CD14-positive monocyte (primary cell): Measurements from ENCODE around the gene TNIP1. TPM values are rescaled to one million over a fixed set of nuclear protein-coding genes. Genes with fewer than 3 reads are reported as not detected.

Experiments used
- DNase-seq, 3 donors: peaks; one replicate each; pipeline ENCODE4 v3.0.0-alpha.2; 2011 to 2022
- H2AFZ ChIP-seq: 2 replicates; pipeline ENCODE4 v1.6.0; 2012; ENCODE audit warnings: mild to moderate bottlenecking, low read depth, low read length, inconsistent platforms; ENCODE audit not compliant: insufficient read depth, poor library complexity, severe bottlenecking
- H3K27ac ChIP-seq, 2 donors: 1 replicate in 1 of 2; 2 replicates in 1 of 2; pipeline ENCODE4 v1.5.1; 2012 to 2013; ENCODE audit warnings: low read length in 2 of 2, control low read depth in 1 of 2, inconsistent platforms in 1 of 2, low read depth in 1 of 2, mild to moderate bottlenecking in 1 of 2
- H3K27me3 ChIP-seq, 2 donors: one replicate each; pipeline versions ENCODE4 v1.6.0 to v1.6.1; 2011 to 2013; ENCODE audit warnings: low read length in 2 of 2; ENCODE audit not compliant: control insufficient read depth in 2 of 2, insufficient read depth in 2 of 2
- H3K36me3 ChIP-seq, 2 donors: replicated peaks in 1 of 2; 1 replicate in 1 of 2; 2 replicates in 1 of 2; pipeline versions ENCODE4 v1.5.1 to v1.6.1; 2012 to 2013; ENCODE audit warnings: low read length in 2 of 2, control low read depth in 1 of 2, inconsistent platforms in 1 of 2, mild to moderate bottlenecking in 1 of 2; ENCODE audit not compliant: insufficient read depth in 2 of 2, control insufficient read depth in 1 of 2
- H3K4me1 ChIP-seq, 2 donors: 1 replicate in 1 of 2; 2 replicates in 1 of 2; pipeline versions ENCODE4 v1.5.1 to v1.6.1; 2012 to 2013; ENCODE audit warnings: low read length in 2 of 2, control low read depth in 1 of 2, inconsistent platforms in 1 of 2, mild to moderate bottlenecking in 1 of 2, moderate library complexity in 1 of 2; ENCODE audit not compliant: insufficient read depth in 2 of 2, control insufficient read depth in 1 of 2
- H3K4me2 ChIP-seq: replicated peaks from 2 replicates; pipeline ENCODE3; 2012; ENCODE audit warnings: low read length, moderate library complexity, mild to moderate bottlenecking; ENCODE audit not compliant: poor library complexity, severe bottlenecking; ENCODE audit errors: extremely low read depth
- H3K4me3 ChIP-seq, 3 experiments: fragments of 200-600 bp in 1 of 3; sonication (generic) in 1 of 3; replicated peaks in 1 of 3; 1 replicate in 2 of 3; 2 replicates in 1 of 3; pipeline ENCODE4 v1.5.1; 2011 to 2013; ENCODE audit warnings: low read length in 3 of 3, mild to moderate bottlenecking in 3 of 3, control low read depth in 2 of 3, low read depth in 2 of 3, inconsistent platforms in 1 of 3, moderate library complexity in 1 of 3
- H3K79me2 ChIP-seq: 2 replicates; pipeline ENCODE4 v1.6.0; 2012; ENCODE audit warnings: mild to moderate bottlenecking, control low read depth, inconsistent platforms, low read length, moderate library complexity; ENCODE audit not compliant: insufficient read depth
- H3K9ac ChIP-seq: 2 replicates; pipeline ENCODE4 v1.6.0; 2017; ENCODE audit warnings: low read length, mild to moderate bottlenecking; ENCODE audit not compliant: insufficient read depth, poor library complexity, severe bottlenecking
- H3K9me3 ChIP-seq, 2 donors: replicated peaks in 1 of 2; 1 replicate in 1 of 2; 2 replicates in 1 of 2; pipeline versions ENCODE4 v1.5.1 to v1.6.1; 2012 to 2013; ENCODE audit warnings: low read length in 2 of 2, control low read depth in 1 of 2; ENCODE audit not compliant: control insufficient read depth in 1 of 2, insufficient read depth in 1 of 2
- H4K20me1 ChIP-seq: 2 replicates; pipeline ENCODE4 v1.6.0; 2012; ENCODE audit warnings: mild to moderate bottlenecking, low read length, control low read depth, moderate library complexity; ENCODE audit not compliant: insufficient read depth
- H3K27ac Mint-ChIP-seq, 7 donors: one replicate each; pipeline ENCODE4 v1.8.0; 2020; ENCODE audit warnings: mild to moderate bottlenecking in 7 of 7, mixed read lengths in 7 of 7, moderate library complexity in 6 of 7, inconsistent platforms in 2 of 7
- H3K27me3 Mint-ChIP-seq, 3 donors: one replicate each; pipeline ENCODE4 v1.8.0; 2021 to 2022; ENCODE audit warnings: low read depth in 3 of 3, mild to moderate bottlenecking in 3 of 3, mixed read lengths in 3 of 3, moderate library complexity in 3 of 3, inconsistent platforms in 1 of 3
- H3K36me3 Mint-ChIP-seq, 2 donors: one replicate each; pipeline ENCODE4 v1.8.0; 2020; ENCODE audit warnings: mixed read lengths in 2 of 2, inconsistent platforms in 1 of 2, mild to moderate bottlenecking in 1 of 2
- H3K4me1 Mint-ChIP-seq: one replicate; pipeline ENCODE4 v1.8.0; 2020; ENCODE audit warnings: mild to moderate bottlenecking, mixed read lengths
- H3K4me3 Mint-ChIP-seq, 2 donors: one replicate each; pipeline ENCODE4 v1.8.0; 2020; ENCODE audit warnings: mild to moderate bottlenecking in 2 of 2, mixed read lengths in 2 of 2, moderate library complexity in 1 of 2
- H3K9me3 Mint-ChIP-seq, 7 donors: one replicate each; pipeline ENCODE4 v1.8.0; 2020 to 2022; ENCODE audit warnings: mixed read lengths in 7 of 7, mild to moderate bottlenecking in 6 of 7, moderate library complexity in 6 of 7, inconsistent platforms in 2 of 7
- WGBS: methylation state at CpG from one replicate; pipeline ENCODE4 v1.1.5; 2013; ENCODE audit warnings: missing lambda C conversion rate; ENCODE audit not compliant: insufficient coverage; 5-methylcytosine and 5-hydroxymethylcytosine counted together
- intact Hi-C, 2 donors: fragments of 100-400 bp; cut with micrococcal nuclease; formaldehyde crosslinking; loops; one replicate each; pipeline versions ENCODE4 v1.15.0 to v1.15.1; 2023
- polyA plus RNA-seq, 3 donors: library from polyadenylated mRNA; depleted of rRNA in 1 of 3; unstranded in 2 of 3; stranded (reverse) in 1 of 3; fragments of 300-500 nt in 2 of 3; fragments of >200 nt in 1 of 3; fragmentation: Illumina TruSeq in 2 of 3; gene quantifications; 1 replicate in 2 of 3; 2 replicates in 1 of 3; pipeline ENCODE4 v1.2.3, GENCODE V29; 2012 to 2021
- TF ChIP-seq, protein P1 (sequence below): fragments of 200-600 bp; IDR thresholded peaks from one replicate; pipeline ENCODE4 v1.8.0; 2022; ENCODE audit warnings: antibody characterized with exemption, mild to moderate bottlenecking

TNIP1 gene
- polyA plus RNA-seq, 3 donors = 30.8 to 108 (median 46.4) TPM

DNA sequence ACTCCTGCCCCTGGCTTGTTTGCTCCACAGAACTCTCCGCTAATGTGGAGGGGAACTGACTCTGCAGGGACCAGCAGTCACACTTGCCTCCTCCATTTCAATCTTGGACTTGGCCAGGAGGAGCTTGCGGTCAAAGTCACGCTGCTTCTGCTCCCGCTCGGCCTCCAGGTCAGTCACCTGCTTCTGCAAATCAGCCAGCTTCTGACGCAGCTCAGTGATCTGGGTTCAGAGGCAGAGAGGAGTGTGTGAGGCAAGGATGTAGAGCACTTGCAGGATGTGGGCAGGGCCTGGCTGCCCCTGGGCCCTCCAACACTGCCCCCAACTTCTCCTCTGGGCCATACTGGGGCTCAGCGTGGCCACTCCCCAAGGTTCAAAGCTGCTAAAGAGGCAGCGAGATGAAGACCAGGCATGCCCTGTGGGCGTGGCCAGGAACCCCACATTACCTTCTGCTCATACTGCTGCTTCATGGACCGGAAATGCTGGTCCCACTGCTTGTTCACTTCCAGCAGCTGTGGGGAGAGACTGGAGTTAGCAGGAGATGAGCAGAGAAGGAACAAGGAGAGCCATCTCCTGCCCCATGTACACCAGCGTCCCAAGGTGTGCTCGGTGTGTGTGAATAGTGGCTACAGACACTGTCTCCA, 38.3 kb downstream of the TNIP1 start:
- intact Hi-C loops = no loop called here
- WGBS = 90% methylated on average over 10 of the region's 12 CpGs
- no peak for DNase-seq
- no peak overlapping the region for H3K4me3 ChIP-seq
- Mint-ChIP-seq H3K9me3 (no peaks in the 10 kb centered on the region), H3K4me3 (no peak overlapping the region), H3K4me1 (no peaks in the 10 kb centered on the region), H3K36me3 (peaks cover 95 to 98% of the 10 kb centered on the region in 2 donors), H3K27ac (peak overlapping the region in 1 of 7 donors; percentile 23), H3K27me3 (peaks cover 0 to 1% (median 1%) of the 10 kb centered on the region in 3 donors)
- no peak overlapping the region for H3K27ac ChIP-seq
- no peaks in the 10 kb centered on the region for H3K9me3 ChIP-seq
- TF ChIP-seq, protein P1, sequence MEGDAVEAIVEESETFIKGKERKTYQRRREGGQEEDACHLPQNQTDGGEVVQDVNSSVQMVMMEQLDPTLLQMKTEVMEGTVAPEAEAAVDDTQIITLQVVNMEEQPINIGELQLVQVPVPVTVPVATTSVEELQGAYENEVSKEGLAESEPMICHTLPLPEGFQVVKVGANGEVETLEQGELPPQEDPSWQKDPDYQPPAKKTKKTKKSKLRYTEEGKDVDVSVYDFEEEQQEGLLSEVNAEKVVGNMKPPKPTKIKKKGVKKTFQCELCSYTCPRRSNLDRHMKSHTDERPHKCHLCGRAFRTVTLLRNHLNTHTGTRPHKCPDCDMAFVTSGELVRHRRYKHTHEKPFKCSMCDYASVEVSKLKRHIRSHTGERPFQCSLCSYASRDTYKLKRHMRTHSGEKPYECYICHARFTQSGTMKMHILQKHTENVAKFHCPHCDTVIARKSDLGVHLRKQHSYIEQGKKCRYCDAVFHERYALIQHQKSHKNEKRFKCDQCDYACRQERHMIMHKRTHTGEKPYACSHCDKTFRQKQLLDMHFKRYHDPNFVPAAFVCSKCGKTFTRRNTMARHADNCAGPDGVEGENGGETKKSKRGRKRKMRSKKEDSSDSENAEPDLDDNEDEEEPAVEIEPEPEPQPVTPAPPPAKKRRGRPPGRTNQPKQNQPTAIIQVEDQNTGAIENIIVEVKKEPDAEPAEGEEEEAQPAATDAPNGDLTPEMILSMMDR = no peak
- H3K36me3 ChIP-seq = peaks cover 95 to 100% of the 10 kb centered on the region in 2 donors
- no peak overlapping the region for H3K4me2 ChIP-seq
- H3K4me1 ChIP-seq = no peaks in the 10 kb centered on the region
- H2AFZ ChIP-seq = no peak overlapping the region
- H3K27me3 ChIP-seq = no peaks in the 10 kb centered on the region
- H4K20me1 ChIP-seq = peaks cover 88% of the 10 kb centered on the region
- no peaks in the 10 kb centered on the region for H3K79me2 ChIP-seq
- no peak overlapping the region for H3K9ac ChIP-seq

DNA sequence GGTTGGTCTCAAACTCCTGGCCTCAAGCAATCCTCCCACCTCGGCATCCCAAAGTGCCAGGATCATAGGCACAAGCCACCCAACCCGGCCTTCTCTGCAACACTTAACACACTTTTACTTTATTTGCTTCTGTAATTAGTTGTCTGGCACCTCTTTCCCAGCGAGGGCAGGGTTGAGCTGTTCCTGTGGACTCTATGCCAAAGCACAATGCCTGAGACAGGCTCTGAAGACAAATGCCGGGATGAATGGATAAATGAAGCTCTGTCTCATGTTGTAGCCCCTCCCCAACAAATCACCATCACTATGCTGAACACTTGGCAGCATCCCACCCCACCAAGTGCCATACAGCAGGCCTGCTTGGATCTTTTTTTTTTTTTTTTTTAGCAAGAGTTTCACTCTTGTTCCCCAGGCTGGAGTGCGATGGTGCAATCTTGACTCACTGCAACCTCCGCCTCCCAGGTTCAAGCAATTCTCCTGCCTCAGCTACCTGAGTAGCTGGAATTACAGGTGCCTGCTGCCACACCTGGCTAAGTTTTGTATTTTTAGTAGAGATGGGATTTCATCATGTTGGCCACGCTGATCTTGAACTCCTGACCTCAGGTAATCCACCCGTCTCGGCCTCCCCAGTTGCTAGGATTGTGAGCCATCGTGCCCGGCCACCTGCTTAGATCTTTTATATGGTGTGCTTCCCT, 39.1 kb downstream of the TNIP1 start:
- DNase-seq = no peak
- Mint-ChIP-seq H3K9me3 (no peaks in the 10 kb centered on the region), H3K36me3 (peaks cover 95 to 98% of the 10 kb centered on the region in 2 donors), H3K27me3 (peaks cover 0 to 1% (median 1%) of the 10 kb centered on the region in 3 donors), H3K4me3 (no peak overlapping the region), H3K27ac (peak overlapping the region in 3 of 7 donors; percentile 6 to 36 (median 10)), H3K4me1 (no peaks in the 10 kb centered on the region)
- H3K4me2 ChIP-seq = no peak overlapping the region
- no peaks in the 10 kb centered on the region for H3K79me2 ChIP-seq
- no peaks in the 10 kb centered on the region for H3K27me3 ChIP-seq
- TF ChIP-seq, protein P1 = no peak
- no peaks in the 10 kb centered on the region for H3K9me3 ChIP-seq
- 97% methylated on average over 4 of the region's 11 CpGs for WGBS
- no peak overlapping the region for H2AFZ ChIP-seq
- H3K36me3 ChIP-seq = peaks cover 95 to 100% of the 10 kb centered on the region in 2 donors
- peaks cover 86% of the 10 kb centered on the region for H4K20me1 ChIP-seq
- H3K9ac ChIP-seq = no peak overlapping the region
- H3K27ac ChIP-seq = no peak overlapping the region
- H3K4me3 ChIP-seq = no peak overlapping the region
- intact Hi-C loops = no loop called here
- H3K4me1 ChIP-seq = no peaks in the 10 kb centered on the region
